Islet precursor cell (in vitro differentiated cells): ENCODE data around the gene SOCS3.
A peak's percentile ranks its signal among the peaks of the same experiment; 100 is the strongest.
"Not testable (repeated sequence)": the region's sequence is repeated elsewhere in the genome, so short reads cannot be mapped to it uniquely, and the experiment has no call there.

ENCODE experiments used
- DNase-seq: peaks from one replicate; pipeline ENCODE4 v3.0.0-alpha.2; 2018

The SOCS3 gene

DNA sequence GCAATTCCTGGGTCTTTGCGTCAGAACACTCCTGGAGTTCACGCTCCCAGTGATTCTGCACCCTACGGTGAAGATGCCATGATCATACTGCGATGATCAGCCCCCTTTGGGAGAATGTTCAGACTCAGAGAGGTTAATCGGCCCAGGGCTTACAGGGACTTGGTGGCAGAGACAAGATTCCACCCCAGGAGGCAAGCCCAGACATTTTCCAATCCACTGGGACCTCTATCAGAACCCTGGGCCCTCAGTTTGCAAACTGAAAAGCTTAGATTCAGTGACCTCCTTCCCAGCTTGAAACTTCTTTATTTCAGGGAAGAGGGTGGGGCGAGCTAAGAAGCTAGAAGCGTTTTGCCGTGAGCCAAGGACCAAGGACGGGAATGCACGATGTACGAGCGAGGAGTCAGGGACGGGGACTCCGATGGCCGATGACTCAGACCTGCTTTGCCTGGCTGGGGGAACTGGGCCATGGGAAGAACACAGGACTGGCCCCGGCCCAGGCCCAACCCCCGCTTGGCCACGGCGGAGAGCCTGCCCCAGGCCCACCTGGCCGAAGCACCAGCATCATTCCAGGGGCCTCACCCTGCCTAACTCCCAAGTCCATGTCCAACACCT lies 34.7 kb downstream of the SOCS3 start:
- peak; percentile 91 for DNase-seq

DNA sequence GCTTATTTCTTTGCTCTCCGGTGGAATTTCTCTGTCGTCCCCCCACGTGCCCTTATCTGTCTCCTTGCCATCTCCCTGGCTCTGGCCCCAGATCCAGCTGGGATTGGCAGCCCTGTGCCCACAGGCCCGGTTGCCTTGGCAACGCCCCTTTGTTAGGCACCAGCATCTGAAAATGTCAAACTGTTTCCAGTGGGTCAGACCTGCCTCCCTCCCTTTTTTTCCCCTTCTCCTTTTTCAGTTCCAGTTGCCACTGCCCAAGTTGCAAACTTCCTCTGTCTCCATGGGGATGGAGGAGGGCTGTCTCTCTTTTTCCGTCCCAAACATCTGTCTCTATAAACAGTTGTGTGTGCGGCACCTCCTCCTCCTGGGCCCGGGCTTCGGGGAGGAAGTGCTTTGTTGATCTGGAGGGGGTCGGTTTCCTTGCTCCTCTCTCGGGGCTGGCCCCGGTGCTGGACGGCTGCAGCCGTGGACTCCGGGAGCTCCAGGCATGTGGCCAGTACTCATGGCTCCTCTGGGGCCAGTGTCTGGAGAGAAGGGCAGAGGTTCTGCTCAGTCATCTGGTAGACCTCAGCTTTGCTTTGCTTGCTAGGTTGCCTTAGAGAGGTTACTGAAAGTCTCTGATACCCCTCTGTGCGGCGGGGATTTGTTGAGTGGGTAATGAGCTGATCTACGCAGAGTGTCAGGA lies 35.3 kb downstream of the SOCS3 start:
- peak; percentile 83 for DNase-seq

DNA sequence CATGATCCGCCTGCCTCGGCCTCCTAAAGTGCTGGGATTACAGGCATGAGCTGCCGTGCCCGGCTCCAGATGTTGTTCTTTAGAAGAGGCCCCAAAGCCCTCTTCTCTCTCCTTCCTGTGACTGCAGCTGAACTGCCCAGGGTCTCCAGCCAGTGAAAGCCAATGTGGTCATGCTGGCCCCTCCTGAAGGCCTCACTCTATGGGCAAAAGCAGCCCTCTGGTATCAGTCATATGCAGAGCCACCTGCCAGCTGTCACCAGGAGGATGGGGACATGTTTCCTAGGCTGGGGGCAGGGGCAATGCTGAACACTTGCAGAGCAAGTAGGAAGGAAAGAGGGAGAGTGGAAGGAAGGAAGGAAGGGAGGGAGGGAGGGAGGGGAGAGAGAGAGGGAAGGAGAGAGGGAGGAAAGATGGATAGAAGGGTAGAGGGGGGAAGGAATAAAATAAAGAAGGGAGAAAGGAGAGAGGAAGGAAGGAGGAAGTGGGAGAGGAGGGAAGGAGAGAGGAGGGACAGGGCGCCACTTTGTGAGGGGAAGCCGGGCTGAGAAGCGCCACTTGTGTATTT lies 36.0 kb downstream of the SOCS3 start:
- no peak for DNase-seq

DNA sequence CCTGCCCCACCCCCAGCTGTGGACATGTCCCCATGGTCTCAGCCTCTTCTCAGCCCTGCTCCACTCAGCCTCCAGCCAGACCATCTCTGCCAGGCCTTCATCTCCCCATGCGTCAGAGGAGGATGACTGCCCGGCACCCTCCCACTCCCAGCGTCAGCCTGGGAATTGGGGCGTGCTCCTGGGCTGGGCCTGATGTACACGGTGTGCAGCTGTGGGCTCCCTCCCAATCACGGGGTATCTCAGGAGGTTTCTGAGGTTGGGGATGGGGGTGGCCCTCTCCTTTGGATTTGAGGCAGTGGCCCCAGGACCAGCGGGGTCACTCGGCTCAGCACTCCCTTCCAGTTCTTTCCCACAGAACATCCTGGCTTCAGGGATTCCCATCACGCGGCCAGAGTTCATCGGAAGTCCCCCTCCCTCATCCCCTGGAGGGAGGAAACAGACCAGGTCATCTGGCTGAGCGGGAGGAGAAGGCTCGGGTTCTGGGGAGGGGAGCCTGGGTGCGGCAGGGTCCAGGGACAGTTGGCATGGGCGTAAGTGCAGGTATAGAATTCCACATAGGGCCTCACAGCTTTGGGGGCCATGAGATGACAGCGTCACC lies 36.9 kb downstream of the SOCS3 start:
- peak; percentile 60 for DNase-seq

DNA sequence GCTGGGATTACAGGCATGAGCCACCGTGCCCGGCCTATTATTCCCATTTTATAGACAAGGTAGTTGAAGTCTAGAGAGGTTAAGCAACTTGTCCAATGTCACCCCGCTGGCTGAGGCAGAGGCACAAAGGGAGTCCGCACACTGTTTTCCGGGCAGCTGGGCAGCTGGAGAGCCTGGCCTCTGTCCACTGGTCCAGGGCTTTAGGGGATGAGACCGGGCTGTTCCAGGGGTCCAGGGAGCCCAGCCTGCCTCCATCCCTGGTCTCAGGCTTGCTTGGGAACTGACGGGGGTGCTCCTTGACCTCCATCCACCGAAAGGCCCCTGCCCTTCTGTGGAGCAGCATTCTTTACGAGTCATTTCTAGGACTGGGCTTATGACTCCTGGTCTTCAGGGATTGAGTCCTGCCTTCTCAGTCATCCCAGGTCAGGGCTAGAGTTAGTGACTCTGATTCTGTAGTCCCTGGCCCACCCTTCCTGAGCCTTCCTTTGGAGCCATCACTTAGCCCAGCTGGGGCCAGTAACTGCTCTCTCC lies 37.5 kb downstream of the SOCS3 start:
- DNase-seq: peak; percentile 70

DNA sequence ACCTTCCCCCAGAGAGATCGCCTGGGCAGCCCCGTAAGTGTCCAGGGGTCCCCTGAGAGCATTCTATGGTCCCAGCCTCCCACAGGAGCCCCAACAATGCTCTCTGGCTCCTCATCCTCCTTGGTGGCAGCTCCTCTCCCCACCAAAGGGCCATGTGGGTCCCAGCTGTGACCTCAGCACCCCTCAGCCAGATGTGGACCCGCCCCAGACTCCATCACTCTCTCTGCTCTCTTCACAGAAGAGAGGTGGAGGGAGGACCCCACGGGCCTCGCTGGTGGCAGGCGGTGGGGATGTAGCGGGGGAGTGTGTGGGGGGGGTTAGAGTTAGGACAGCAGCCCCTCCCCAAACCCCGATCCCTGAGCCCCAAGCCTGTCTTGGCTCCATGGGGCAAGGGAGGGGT lies 41.0 kb downstream of the SOCS3 start:
- no peak for DNase-seq

DNA sequence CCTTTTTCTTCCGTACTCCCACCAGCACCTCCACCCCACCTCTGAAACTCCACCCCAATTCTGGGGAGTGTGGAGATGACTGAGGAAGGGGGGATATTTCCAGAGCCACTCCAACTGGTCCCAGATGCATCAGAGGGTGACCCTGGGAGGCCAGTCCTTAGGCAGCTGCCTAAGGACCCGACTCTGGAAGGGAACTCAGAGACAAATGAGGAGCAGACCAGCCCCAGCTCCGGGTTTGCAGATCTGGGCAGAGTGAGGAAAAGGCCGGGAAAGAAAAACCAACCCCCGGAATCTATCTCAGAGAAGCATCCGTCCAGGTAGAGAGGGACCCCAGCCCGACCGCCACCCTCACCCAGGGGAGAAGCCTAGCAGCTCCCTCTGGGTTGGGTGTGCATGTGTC lies 41.5 kb downstream of the SOCS3 start:
- peak; percentile 52 for DNase-seq

DNA sequence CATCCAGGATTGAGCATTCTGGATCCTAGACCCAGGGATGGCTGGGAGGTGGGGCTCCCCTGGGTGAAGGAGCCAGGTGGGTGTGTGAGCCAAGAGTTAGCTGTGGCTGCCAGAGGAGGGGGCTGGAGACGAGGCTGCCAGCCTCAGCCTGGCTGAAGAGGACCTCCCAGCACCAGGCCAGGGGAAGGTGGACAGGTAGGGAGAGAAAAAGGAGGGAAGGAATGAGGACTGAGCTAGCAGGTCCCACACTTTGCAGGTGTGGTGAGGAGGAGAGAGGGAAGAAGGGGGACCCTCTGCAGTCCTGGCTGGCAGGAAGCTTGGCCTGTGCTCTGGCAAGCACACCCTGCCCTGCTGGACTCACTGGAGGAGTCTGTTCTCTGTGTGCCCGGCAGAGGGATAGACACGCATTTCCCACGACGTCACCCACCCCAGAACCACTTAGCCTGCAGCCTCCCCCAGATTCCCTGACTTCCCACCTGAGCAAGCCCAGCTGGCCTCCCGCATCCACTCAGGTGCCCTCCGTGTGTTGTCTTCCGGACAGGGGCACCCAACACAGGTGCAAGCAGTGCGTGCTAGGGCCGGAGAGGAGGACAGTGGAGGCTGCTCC lies 42.0 kb downstream of the SOCS3 start:
- DNase-seq: peak; percentile 70

DNA sequence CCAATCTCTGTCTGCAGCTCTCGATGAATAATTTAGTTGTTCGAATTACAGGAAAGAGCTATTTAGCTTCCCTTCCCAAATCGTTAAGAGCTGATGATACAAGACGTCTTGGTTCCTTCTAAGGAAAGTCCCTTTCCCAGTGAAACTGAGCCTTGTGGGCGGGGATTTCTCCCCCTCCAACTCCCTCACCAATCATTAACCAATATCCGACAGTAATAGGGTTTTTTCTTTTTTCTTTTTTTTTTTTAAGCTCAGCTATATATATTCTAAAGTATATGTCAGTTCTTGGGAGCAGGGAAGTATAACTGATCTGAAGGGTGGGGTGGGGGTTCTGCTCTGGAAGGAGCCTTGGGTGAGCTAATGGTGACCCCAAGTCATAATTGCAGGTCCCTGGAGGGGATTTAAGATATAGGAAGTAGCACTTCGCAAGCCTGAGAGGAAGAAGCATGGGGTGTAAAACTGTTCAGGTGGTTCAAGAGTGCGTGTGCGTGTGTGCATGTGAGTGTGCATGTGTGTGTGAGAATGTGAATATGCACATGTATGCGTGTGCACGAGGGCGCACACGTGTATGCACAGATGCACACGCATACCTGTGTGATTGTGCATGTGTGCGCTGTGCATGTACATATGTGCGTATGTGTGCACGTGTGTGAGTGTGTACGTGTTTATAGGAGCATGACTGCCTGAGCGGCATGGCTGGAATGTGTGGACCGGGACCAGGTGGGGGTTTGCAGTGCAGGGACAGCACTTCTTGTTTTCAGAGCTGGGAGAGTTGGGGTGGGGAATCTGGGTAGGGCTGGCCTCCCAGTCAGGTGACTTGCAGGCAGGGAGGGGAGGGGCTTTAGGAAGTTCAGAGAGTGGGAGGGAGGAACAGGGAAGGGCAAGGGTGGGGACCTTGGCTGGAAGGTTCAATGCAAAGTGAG lies 42.7 kb downstream of the SOCS3 start:
- peak; percentile 96 for DNase-seq

DNA sequence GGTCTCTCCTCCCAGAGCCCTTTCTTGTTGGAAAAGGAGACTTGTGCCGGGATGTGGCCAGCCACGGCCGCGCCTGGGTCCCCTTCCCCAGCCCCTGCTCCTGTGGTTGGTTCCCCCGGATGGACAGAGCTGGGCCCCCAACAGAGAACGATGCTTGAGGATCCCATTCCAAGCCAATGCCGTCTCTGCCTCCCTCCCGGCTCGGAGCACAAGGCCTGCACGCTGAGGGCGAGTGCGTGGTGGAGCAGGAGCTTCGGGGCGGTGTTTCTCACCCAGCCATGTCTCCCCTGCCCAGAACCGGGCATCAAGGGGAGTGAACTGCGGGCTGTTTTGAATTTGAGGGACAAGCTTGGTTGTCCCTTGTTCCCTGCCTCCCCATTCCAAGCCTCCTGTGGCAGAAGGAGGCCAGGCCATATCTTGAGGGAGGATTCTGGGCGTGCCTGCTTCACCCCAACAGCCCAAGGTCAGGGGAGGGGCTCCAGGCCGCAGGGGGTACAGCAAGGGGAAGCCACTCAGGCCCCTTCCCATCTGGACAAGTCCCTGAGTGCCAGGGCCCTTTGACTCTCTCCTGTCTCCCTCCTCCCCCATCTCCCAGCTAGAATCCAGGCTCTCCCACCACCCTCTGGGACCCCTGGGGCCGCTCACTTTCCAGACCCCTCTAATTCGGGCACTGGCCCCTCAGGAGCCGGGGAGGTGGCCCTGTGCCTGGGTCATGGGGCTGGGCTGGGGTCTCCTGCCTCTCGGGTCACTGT lies 43.6 kb downstream of the SOCS3 start:
- peak; percentile 74 for DNase-seq

DNA sequence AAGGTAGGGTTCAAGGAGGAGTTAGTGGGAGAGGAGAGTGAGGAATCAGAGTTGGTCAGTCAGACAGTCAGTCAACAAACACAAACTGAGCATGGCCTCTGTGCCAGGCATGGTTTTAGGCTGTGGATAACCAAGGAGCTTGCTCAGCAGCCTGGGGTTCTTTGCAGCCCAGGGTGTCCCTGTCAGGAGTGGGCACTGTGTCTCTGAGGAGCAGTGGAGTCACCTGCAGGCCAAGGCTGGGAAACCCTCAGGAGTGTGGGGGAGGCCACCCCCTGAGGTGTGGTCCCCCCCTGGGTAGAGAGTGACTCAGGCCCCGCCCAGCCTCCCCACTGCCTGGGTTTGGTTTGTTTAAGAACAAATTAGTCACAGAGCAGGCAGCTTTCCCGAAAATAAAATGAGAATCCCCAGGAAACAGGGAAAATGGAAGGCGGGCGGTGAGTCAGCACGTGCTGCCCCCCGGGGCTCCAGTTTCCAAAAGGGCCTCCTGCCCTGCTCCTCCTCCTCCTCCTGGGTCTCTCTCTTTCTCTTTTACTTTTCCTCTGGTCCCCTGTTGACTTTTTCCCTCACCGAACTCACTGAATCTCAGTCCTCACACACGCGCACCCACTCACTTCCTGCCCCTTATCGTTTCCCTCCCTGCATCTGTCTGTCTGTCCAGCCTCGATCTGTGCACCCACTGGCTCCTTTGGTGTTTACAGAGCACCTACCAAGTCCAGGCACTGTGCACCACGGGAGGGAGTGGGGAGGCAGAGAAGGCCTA lies 44.3 kb downstream of the SOCS3 start:
- peak; percentile 78 for DNase-seq

DNA sequence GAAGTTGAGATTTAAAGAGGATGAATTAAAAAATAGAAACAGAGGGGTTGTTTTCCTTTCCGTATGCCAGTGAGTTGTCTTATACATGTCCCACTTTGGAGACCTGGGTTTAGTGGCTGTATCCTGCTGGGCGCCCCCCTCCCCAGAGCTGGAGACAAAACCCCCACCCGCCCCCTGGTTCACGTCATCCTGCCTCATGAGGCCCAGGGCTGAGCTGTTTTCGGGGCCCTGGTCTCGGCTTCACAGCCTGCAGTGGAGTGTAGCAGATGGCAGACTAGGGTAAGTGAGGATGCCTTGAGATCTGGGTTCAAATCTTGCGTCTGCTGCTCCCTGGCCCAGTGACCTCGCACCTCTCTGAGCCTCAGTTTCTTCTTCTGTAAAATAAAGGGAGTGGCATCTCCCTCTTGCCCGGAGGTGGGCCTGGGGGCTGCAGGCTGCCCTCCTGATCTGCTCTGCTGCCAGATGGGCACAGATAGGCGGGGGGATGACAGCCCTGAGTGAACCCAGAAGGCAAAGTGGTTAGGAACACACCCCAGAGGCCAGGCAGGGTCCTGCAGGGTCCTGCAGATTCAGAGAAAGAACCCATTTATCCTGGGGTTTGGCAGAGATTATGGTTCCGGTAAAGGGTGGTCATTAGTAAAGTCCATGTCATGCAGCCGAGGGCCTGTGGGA lies 45.1 kb downstream of the SOCS3 start:
- no peak for DNase-seq

DNA sequence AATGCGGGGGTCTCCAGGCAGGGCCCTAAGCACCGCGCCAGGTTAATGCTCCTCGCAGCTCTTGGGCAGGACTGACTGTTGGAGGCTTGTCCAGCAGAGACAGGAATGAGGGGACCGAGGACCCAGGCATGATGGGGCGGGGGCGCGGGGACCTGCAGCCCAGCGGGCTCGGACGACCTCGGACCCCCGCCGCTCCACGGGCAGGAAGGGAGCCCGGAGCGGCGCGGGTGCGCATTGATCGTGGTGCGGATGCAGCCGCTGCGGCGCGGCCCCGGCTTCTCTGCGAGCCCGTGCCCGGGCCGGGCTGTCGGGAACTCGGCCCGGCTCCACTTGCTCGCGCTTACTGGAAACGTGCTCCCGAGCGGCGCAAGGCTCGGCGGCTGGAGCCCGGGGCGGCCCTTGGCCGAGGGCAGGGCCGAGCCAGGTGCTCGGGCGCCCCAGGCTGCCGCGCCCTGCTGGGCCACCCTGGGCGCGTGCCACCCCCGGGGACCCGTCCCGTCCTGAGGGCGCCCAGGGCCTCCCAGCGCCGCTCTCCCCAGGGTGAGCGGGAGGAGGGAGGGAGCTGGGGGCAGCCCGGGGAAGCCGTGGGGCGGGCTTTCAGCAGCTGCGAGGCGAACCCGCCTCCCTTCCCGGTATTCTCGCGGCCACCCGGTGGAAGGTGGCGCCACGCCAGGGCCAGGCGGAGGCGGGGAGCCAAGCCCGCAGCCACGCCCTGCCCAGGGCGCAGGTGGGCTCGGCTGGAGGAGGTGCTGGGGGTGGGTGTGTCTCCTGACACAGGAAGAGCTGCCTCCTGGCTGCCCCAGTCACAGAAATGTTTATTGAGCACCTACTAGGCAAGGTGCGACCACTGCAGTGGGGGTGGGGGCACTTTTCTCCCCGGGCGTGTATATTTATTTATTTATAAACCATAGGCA lies 45.9 kb downstream of the SOCS3 start:
- peak; percentile 96 for DNase-seq

DNA sequence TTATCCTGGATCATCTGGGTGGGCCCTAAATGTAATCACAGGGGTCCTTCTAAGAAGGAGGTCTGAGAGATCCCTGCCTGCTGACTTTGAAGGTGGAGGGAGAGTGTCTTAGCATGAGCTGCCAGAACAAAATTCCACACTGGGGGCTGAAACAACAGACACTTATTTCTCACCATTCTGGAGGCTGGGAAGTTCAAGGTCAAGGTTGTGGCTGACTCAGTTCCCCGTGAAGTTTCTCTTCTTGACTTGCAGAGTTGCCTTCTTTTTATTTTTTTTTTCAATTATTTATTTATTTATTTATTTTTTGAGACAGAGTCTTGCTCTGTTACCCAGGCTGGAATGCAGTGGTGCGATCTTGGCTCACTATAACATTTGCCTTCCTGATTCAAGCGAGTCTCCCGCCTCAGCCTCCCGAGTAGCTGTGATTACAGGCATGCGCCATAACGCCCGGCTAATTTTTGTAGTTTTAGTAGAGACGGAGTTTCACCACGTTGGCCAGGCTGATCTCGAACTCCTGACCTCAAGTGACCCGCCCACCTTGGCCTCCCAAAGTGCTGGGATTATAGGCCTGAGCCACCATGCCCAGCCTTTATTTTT lies 50.1 kb downstream of the SOCS3 start:
- not testable (repeated sequence) for DNase-seq

DNA sequence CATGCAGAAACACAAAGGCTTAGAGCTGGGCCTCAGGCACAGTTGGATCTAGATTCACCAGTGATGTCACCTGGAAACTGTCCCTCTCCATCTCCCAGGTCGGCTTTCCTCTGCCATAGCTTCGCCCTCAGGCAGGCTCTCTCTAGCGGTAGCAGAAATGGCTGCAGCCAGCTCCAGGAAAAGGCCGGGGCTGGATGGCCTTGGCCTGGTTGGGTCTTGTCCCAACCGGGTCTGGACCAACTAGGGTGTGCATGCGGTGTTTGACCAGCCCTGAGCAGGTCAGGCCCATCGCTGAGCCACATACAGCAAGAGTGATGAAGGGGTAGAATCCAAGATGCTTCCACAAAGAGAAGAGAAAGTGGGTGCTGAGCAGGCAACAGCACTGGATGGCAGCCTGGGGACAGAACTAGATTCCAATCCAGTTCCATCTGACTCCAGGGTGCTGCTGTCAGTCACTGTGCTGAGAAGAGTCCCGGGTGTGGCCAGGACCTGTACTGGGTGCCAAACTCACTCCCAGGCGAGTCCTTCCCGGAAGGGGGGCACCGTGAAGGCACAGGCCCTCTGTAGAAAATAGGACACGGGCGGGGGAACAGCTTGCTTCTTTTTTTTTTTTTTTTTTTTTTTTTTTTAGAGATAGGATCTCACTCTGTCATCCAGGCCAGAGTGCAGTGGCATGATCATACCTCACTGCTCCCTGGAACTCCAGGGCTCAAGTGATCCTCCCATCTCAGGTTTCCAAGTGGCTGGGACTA lies 51.8 kb downstream of the SOCS3 start:
- DNase-seq: peak; percentile 93

DNA sequence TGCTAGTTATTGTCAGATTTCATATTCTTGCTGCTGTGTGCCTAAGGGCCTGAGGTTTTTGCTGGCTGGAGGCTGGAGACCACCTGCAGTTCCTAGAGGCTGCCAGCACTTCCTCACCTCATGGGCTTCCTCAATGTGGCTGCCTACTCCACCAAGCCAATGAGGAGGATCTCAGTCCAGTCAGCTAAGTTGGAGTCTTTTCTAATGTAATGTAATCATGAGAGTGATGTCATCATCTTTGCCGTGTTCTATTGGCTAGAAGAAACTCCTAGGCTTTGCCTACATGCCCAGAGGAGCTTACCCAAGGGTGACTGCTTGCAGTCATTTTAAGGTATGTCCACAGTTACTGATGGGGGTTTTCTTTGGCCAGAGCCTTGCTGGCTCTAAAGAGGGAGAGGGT lies 53.0 kb downstream of the SOCS3 start:
- no peak for DNase-seq
